K562 (cell line): ENCODE data around the gene OR51B2. TPM values are rescaled to one million over a fixed set of nuclear protein-coding genes. Genes with fewer than 3 reads are reported as not detected.
A peak's percentile ranks its signal among the peaks of the same experiment; 100 is the strongest.
"Not testable (repeated sequence)": the region's sequence is repeated elsewhere in the genome, so short reads cannot be mapped to it uniquely, and the experiment has no call there.

Experiments used
- ATAC-seq: fragments of 200-7000 bp; cut with Tn5 transposase; 3 replicates; pipeline ENCODE4 v1.9.1; 2020; ENCODE audit warnings: moderate library complexity
- BruUV-seq: library from RNA; stranded (reverse); fragments of 400-500 nt; replicated peaks from 2 replicates; lab custom pipeline; 2021; lab: Mats Ljungman, UMichigan
- CTCF ChIA-PET: fragments of 300-600 bp; formaldehyde crosslinking; extraction: SDS; loops from one replicate; lab custom pipeline; 2021; ENCODE audit warnings: low intra/inter-chr PET ratio; lab: Yijun Ruan, JAX
- POLR2A ChIA-PET: fragments of 300-600, 350-650 bp; sonication (Branson Sonifier 250); formaldehyde crosslinking; extraction: SDS; loops from one replicate; lab custom pipeline; 2021; ENCODE audit warnings: antibody characterized with exemption, inconsistent platforms; lab: Yijun Ruan, JAX
- DNase-seq, 4 experiments: peaks; one replicate each; pipeline versions ENCODE4 v3.0.0 to v3.0.0-alpha.2; 2011 to 2018; ENCODE audit warnings: low spot score in 3 of 4, mixed read lengths in 3 of 4; ENCODE audit errors: extremely low read depth in 1 of 4
- FAIRE-seq: peaks from 2 replicates; lab custom pipeline; 2011; peaks lifted over from hg19 to GRCh38; lab: Jason Lieb, UNC
- H2AFZ ChIP-seq: 2 replicates; pipeline ENCODE4 v1.6.0; 2011; ENCODE audit warnings: low read depth, low read length, control low read depth, inconsistent platforms
- H3K27ac ChIP-seq: fragments of 200-600 bp; 3 replicates; pipeline ENCODE4 v1.8.0; 2011; ENCODE audit warnings: low read depth, mild to moderate bottlenecking, control low read depth, inconsistent platforms, low read length, moderate library complexity, mixed read lengths; ENCODE audit errors: extremely low read depth
- H3K27me3 ChIP-seq, 2 experiments: fragments of 300-600 bp in 1 of 2; 2 replicates in 1 of 2; 3 replicates in 1 of 2; pipeline versions ENCODE4 v1.6.0 to v1.8.0; 2011; ENCODE audit warnings: inconsistent platforms in 2 of 2, low read length in 2 of 2, mild to moderate bottlenecking in 1 of 2, mixed read lengths in 1 of 2, moderate library complexity in 1 of 2; ENCODE audit not compliant: control insufficient read depth in 2 of 2, insufficient read depth in 2 of 2
- H3K36me3 ChIP-seq: fragments of 300-600 bp; 3 replicates; pipeline ENCODE4 v1.8.0; 2011; ENCODE audit warnings: mild to moderate bottlenecking, low read length, inconsistent platforms; ENCODE audit not compliant: control insufficient read depth, insufficient read depth
- H3K4me1 ChIP-seq, 2 experiments: fragments of 200-600 bp in 1 of 2; replicated peaks in 1 of 2; 2 replicates in 1 of 2; 3 replicates in 1 of 2; pipeline versions ENCODE4 v1.5.1 to v1.8.0; 2011; ENCODE audit warnings: inconsistent platforms in 2 of 2, low read length in 2 of 2, mild to moderate bottlenecking in 1 of 2, mixed read lengths in 1 of 2, moderate library complexity in 1 of 2; ENCODE audit not compliant: control insufficient read depth in 2 of 2, insufficient read depth in 2 of 2
- H3K4me2 ChIP-seq: 2 replicates; pipeline ENCODE4 v1.6.1; 2011; ENCODE audit warnings: low read length, control low read depth, inconsistent platforms, mixed read lengths; ENCODE audit not compliant: insufficient read depth
- H3K4me3 ChIP-seq: fragments of 200-600 bp; sonication (generic), shearing (Covaris generic); 2 replicates; pipeline ENCODE4 v1.5.1; 2016; ENCODE audit warnings: control low read depth, inconsistent platforms
- H3K79me2 ChIP-seq: fragments of 200-600 bp; 3 replicates; pipeline ENCODE4 v1.8.0; 2011; ENCODE audit warnings: low read length, inconsistent platforms; ENCODE audit not compliant: control insufficient read depth, insufficient read depth
- H3K9ac ChIP-seq, 2 experiments: 2 replicates each; pipeline versions ENCODE4 v1.6.0 to v1.6.1; 2011; ENCODE audit warnings: low read depth in 2 of 2, low read length in 2 of 2, control low read depth in 1 of 2, inconsistent platforms in 1 of 2, mild to moderate bottlenecking in 1 of 2, mixed read lengths in 1 of 2; ENCODE audit not compliant: insufficient read depth in 1 of 2
- H3K9me1 ChIP-seq: one replicate; pipeline ENCODE4 v1.6.0; 2011; ENCODE audit warnings: inconsistent platforms, mild to moderate bottlenecking, low read length, moderate library complexity; ENCODE audit not compliant: control insufficient read depth, insufficient read depth
- H3K9me3 ChIP-seq: replicated peaks from 2 replicates; pipeline ENCODE4 v1.5.1; 2011; ENCODE audit warnings: low read depth, low read length, inconsistent platforms; ENCODE audit not compliant: control insufficient read depth, insufficient read depth
- H4K20me1 ChIP-seq: replicated peaks from 2 replicates; pipeline ENCODE4 v1.6.1; 2011; ENCODE audit warnings: low read length, inconsistent platforms, mixed read lengths; ENCODE audit not compliant: control insufficient read depth, insufficient read depth
- CEBPB ChIP-seq: fragments of 450-650 bp; IDR thresholded peaks from 2 replicates; pipeline ENCODE4 v1.6.1; 2016; ENCODE audit warnings: missing genetic modification characterization, missing compliant biosample characterization
- CEBPG ChIP-seq, 3 experiments: fragments of 200-800 bp in 1 of 3; sonication (Bioruptor generic) in 1 of 3; sonication (generic) in 1 of 3; formaldehyde crosslinking in 1 of 3; IDR thresholded peaks in 2 of 3; conservative IDR thresholded peaks in 1 of 3; 2 replicates each; pipeline versions ENCODE4 v1.6.1 to v1.8.0; 2016 to 2022; ENCODE audit warnings: missing compliant biosample characterization in 2 of 3, missing genetic modification characterization in 2 of 3, mild to moderate bottlenecking in 1 of 3, missing genetic modification reagents in 1 of 3
- EWSR1 ChIP-seq: fragments of 450-650 bp; IDR thresholded peaks from 2 replicates; pipeline ENCODE4 v1.6.1; 2018; ENCODE audit warnings: borderline replicate concordance, mild to moderate bottlenecking, low read depth, moderate library complexity; ENCODE audit not compliant: partially characterized antibody
- KDM1A ChIP-seq, 2 experiments: fragments of 450-650 bp; IDR thresholded peaks; 2 replicates each; pipeline ENCODE4 v1.6.1; 2016; ENCODE audit warnings: mild to moderate bottlenecking in 2 of 2
- STAT5A ChIP-seq: IDR thresholded peaks from 2 replicates; pipeline ENCODE4 v1.6.1; 2012; ENCODE audit warnings: low read length, inconsistent platforms, borderline replicate concordance
- ZNF146 ChIP-seq: IDR thresholded peaks from one replicate; pipeline ENCODE4 v1.6.1; 2018; ENCODE audit warnings: missing compliant biosample characterization; ENCODE audit not compliant: unreplicated experiment
- WGBS: fragments of 100-300 bp; shearing (Covaris generic); methylation state at CpG from one replicate; pipeline ENCODE4 v1.1.6; 2016; ENCODE audit warnings: low coverage, mixed read lengths; ENCODE audit not compliant: insufficient coverage; ENCODE audit errors: missing lambda C conversion rate; 5-methylcytosine and 5-hydroxymethylcytosine counted together
- in situ Hi-C: fragments of 300-500 bp; cut with MboI; formaldehyde crosslinking; loops from 4 replicates; pipeline ENCODE4 v1.15.0; 2018; ENCODE audit warnings: inconsistent platforms, mixed read lengths
- intact Hi-C: fragments of 100-400 bp; cut with micrococcal nuclease; formaldehyde crosslinking; loops from 2 replicates; pipeline ENCODE4 v1.14.2; 2022
- polyA plus RNA-seq, 8 experiments: library from polyadenylated mRNA; depleted of rRNA in 4 of 8; stranded (reverse) in 5 of 8; unstranded in 3 of 8; fragments of >200 nt; fragmentation: Nextera tagmentation in 2 of 8; fragmentation: Illumina TruSeq in 1 of 8; extraction: Ambion mirVana in 2 of 8; extraction: Trizol in 1 of 8; gene quantifications; 2 replicates each; pipeline versions ENCODE4 v1.2.1 to v1.2.3, GENCODE V29; 2011 to 2014; ENCODE audit warnings: inconsistent platforms in 1 of 8, missing spikeins in 1 of 8
- total RNA-seq, 7 experiments: library from RNA; depleted of rRNA in 6 of 7; stranded (reverse); fragments of >200 nt in 6 of 7; fragmentation: Illumina TruSeq in 2 of 7; extraction: Trizol in 2 of 7; gene quantifications; 2 replicates each; pipeline versions ENCODE4 v1.2.1 to v1.2.3, GENCODE V29; 2011 to 2021; ENCODE audit warnings: low replicate concordance in 1 of 7

OR51B2 gene
- total and polyA plus RNA-seq, 9 of the 15 experiments (the other 6 are each of a cell fraction or from before 2014, with no cell fraction given) = 0.38 to 6.6 (median 4.0) TPM

- FAIRE-seq, H3K27me3 ChIP-seq, H3K4me1 ChIP-seq, H3K9ac ChIP-seq, H3K4me2 ChIP-seq, H2AFZ ChIP-seq, DNase-seq, CTCF ChIA-PET, intact Hi-C loops, BruUV-seq, H4K20me1 ChIP-seq, H3K9me1 ChIP-seq, H3K9me3 ChIP-seq, in situ Hi-C loops, ATAC-seq, H3K27ac ChIP-seq, H3K4me3 ChIP-seq: not testable (repeated sequence)
- Histone ChIP-seq H3K36me3 (peaks cover 20% of the 10 kb centered on the region), H3K79me2 (peaks cover 31% of the 10 kb centered on the region)
- peak; percentile 96 for TF ChIP-seq ZNF146 (CRISPR knock-in tag)
- TF ChIP-seq KDM1A (IDR thresholded peaks at IDR 0.05) = 0 out of 4 replicates have a peak, but pooled peaks of 1 of the 2 experiments have one; percentile 24
- WGBS = 85% methylated on average over 3 of the region's 3 CpGs
- POLR2A ChIA-PET = interaction anchor here (1.1 kb wide), 1 partner anchor 274 kb away, joined by 3 read pairs; no protein-coding TSS in a partner anchor
Observed at GRCh38 chr11:5313326-5314023, 10.6 kb downstream of the OR51B2 start.

GRCh38 chr11:5310423-5310822, 13.7 kb downstream of the OR51B2 start:
- FAIRE-seq (no peak), DNase-seq (no peak), ATAC-seq (no peak)
- Histone ChIP-seq H3K79me2 (peaks cover 52% of the 10 kb centered on the region), H3K36me3 (peaks cover 39% of the 10 kb centered on the region), H4K20me1 (no peaks in the 10 kb centered on the region), H3K4me2 (no peak overlapping the region), H3K27ac (no peak overlapping the region), H3K4me3 (no peak overlapping the region), H3K4me1 (no peaks in the 10 kb centered on the region; a peak in 1 of 5 replicates), H3K9me3 (no peaks in the 10 kb centered on the region), H3K9ac (no peak overlapping the region), H2AFZ (no peak overlapping the region), H3K27me3 (no peaks in the 10 kb centered on the region), H3K9me1 (no peaks in the 10 kb centered on the region)
- BruUV-seq = no TSS peak
- intact Hi-C loops (no loop called here), in situ Hi-C loops (no loop called here)
- ChIA-PET POLR2A (no interaction called here), CTCF (no interaction called here)
- TF ChIP-seq KDM1A (IDR thresholded peaks at IDR 0.05) = no peak
- TF ChIP-seq CEBPG (CRISPR knock-in tag; IDR thresholded peaks at IDR 0.05) = no peak
- peak; percentile 25 to 46; a peak in 2 of 4 replicates for TF ChIP-seq CEBPG (tag; conservative IDR thresholded peaks at IDR 0.05 in 1 of 2, IDR thresholded peaks at IDR 0.05 in 1 of 2)
- TF ChIP-seq EWSR1 = no peak
- TF ChIP-seq STAT5A = no peak
- TF ChIP-seq CEBPB (tag) = peak; percentile 70
- WGBS = 90% methylated on average over 1 of the region's 1 CpG
